Amniotic stem cell (primary cell): ENCODE data around the gene EVPL.

Source experiments
- DNase-seq: peaks from one replicate; lab custom pipeline; 2025; lab: John Stamatoyannopoulos, UW

Gene EVPL

GRCh38 chr17:75959051-75959838, 67.9 kb downstream of the EVPL start:
- DNase-seq, result no peak
